Brain microvascular endothelial cell (primary cell): ENCODE data around the gene TAS2R41.
A peak's percentile ranks its signal among the peaks of the same experiment; 100 is the strongest.
"Not testable (repeated sequence)": the region's sequence is repeated elsewhere in the genome, so short reads cannot be mapped to it uniquely, and the experiment has no call there.

Experiments
- DNase-seq: peaks from one replicate; pipeline ENCODE4 v3.0.0-alpha.2; 2020
- H3K27ac ChIP-seq: fragments of 250-450 bp; sonication (Bioruptor Pico); 2 replicates; pipeline ENCODE4 v1.5.1; 2020; ENCODE audit warnings: mild to moderate bottlenecking, moderate library complexity
- H3K27me3 ChIP-seq: fragments of 250-450 bp; sonication (Bioruptor Pico); replicated peaks from 2 replicates; pipeline ENCODE4 v1.5.1; 2020; ENCODE audit warnings: mild to moderate bottlenecking
- H3K36me3 ChIP-seq: fragments of 250-450 bp; sonication (Bioruptor Pico); replicated peaks from 2 replicates; pipeline ENCODE4 v1.5.1; 2020; ENCODE audit warnings: mild to moderate bottlenecking
- H3K4me3 ChIP-seq: 2 replicates; pipeline ENCODE4 v1.5.1; 2011; ENCODE audit warnings: low read depth, mild to moderate bottlenecking, control low read depth, low read length, moderate library complexity
- CTCF ChIP-seq: IDR thresholded peaks from 2 replicates; pipeline ENCODE4 v1.5.1; 2011; ENCODE audit warnings: low read depth, mild to moderate bottlenecking, moderate library complexity, low read length, control low read depth, inconsistent platforms; ENCODE audit errors: missing control alignments
- in situ Hi-C: cut with HindIII; loops from 2 replicates; pipeline ENCODE4 v1.10.0; 2017; ENCODE audit warnings: low sequenced_read_pairs, low pct_ligation_motif_present

The TAS2R41 gene

GRCh38 chr7:143519411-143520131 is 41.9 kb downstream of the TAS2R41 start:
- TF ChIP-seq CTCF: no peak
- Histone ChIP-seq H3K36me3 (no peaks in the 10 kb centered on the region), H3K4me3 (peak overlapping the region; percentile 5), H3K27ac (peak overlapping the region; percentile 52), H3K27me3 (no peaks in the 10 kb centered on the region)
- DNase-seq: peak; percentile 92
- in situ Hi-C loops: no loop called here

DNA sequence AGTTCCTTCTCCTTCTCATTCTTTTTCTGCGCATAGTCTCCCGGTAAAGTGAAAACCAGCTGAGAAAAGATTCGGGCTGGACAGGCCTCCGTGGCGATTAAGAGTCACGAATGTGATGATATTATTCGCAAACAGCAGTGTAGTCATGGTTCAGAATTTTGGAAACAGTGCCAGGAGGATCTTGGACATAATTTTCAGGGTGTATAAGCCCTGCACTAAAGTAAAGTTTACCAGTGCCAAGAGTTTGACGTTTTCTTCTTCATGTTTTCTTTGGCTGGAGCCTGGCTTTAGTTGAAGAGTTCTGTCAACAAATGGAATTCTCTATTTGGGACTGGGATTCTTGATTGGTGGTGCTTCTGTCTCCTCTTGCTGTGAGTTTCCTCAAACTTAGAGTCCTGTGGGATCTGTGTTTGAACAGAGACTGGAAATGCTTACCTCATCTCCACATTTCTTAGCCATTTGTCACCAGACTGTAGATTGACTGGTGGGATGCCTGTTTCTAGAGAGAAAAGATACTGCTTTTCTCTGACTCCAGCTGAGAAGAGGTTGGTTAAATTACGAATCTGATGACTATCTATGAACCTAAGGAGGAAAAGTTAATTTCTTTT is 44.7 kb downstream of the TAS2R41 start:
- H3K27ac ChIP-seq, H3K36me3 ChIP-seq, H3K27me3 ChIP-seq, in situ Hi-C loops, H3K4me3 ChIP-seq: not testable (repeated sequence)
- peak; percentile 89 for DNase-seq
